Activated naive CD4-positive, alpha-beta T cell treated with anti-CD3 and anti-CD28 coated beads for 36 hours (primary cell): Measurements from ENCODE around the gene PROSER3. TPM values are rescaled to one million over a fixed set of nuclear protein-coding genes. Genes with fewer than 3 reads are reported as not detected.

Experiments
- CTCF ChIA-PET: fragments of 350-600 bp; sonication (Branson Sonifier 250); formaldehyde crosslinking; loops from one replicate; lab custom pipeline; 2021; ENCODE audit warnings: antibody characterized with exemption; lab: Charles Lee
- DNase-seq: peaks from one replicate; pipeline ENCODE4 v3.0.0-alpha.2; 2020
- H3K27ac Mint-ChIP-seq: one replicate; pipeline ENCODE4 v1.8.0; 2021; ENCODE audit warnings: mild to moderate bottlenecking, mixed read lengths
- H3K27me3 Mint-ChIP-seq: one replicate; pipeline ENCODE4 v1.8.0; 2021; ENCODE audit warnings: low read depth, mixed read lengths
- H3K36me3 Mint-ChIP-seq: one replicate; pipeline ENCODE4 v1.8.0; 2021; ENCODE audit warnings: low read depth, mixed read lengths
- H3K4me1 Mint-ChIP-seq: one replicate; pipeline ENCODE4 v1.8.0; 2021; ENCODE audit warnings: low read depth, mixed read lengths
- H3K4me3 Mint-ChIP-seq: one replicate; pipeline ENCODE4 v1.8.0; 2021; ENCODE audit warnings: mild to moderate bottlenecking, moderate library complexity, mixed read lengths
- H3K9me3 Mint-ChIP-seq: one replicate; pipeline ENCODE4 v1.8.0; 2021; ENCODE audit warnings: mixed read lengths
- intact Hi-C: fragments of 100-400 bp; cut with micrococcal nuclease; formaldehyde crosslinking; loops from one replicate; pipeline ENCODE4 v1.15.1; 2023
- total RNA-seq, 2 experiments: library from RNA; stranded (reverse); gene quantifications; one replicate each; pipeline ENCODE4 v1.2.3, GENCODE V29; 2021

The PROSER3 gene
- total RNA-seq, 2 experiments from 2014 or later: 45.3 to 47.4 TPM

GRCh38 chr19:35742121-35742724 lies 15.8 kb upstream of the PROSER3 start, which contains the start of gene IGFLR1:
Gene IGFLR1, minus strand, starts transcription at chr19:35742452. Its CDS starts 1,272 bp downstream, at chr19:35741180.
- DNase-seq: peak; percentile 93
- H3K27ac Mint-ChIP-seq: peak within 1 kb of the TSS; percentile 99
- intact Hi-C loops: loop anchor here (10.0 kb wide), 1 partner anchor 403 kb away; the partner anchor contains the start of gene CAPNS1
- no peaks in the 10 kb centered on the region for H3K9me3 Mint-ChIP-seq
- H3K27me3 Mint-ChIP-seq: no peaks in the 10 kb centered on the region
- peaks cover 24% of the 10 kb centered on the region for H3K36me3 Mint-ChIP-seq
- peaks cover 48% of the 10 kb centered on the region for H3K4me1 Mint-ChIP-seq
- CTCF ChIA-PET: interaction anchor here (1.1 kb wide), 1 partner anchor 15 kb away, joined by 4 read pairs; the partner anchor contains the start of gene PROSER3
- H3K4me3 Mint-ChIP-seq: peak within 1 kb of the TSS; percentile 89

GRCh38 chr19:35743640-35744429 lies 14.1 kb upstream of the PROSER3 start:
- Mint-ChIP-seq H3K4me3 (peak overlapping the region; percentile 96), H3K27ac (peak overlapping the region; percentile 99), H3K36me3 (peaks cover 17% of the 10 kb centered on the region), H3K27me3 (no peaks in the 10 kb centered on the region), H3K9me3 (no peaks in the 10 kb centered on the region), H3K4me1 (peaks cover 55% of the 10 kb centered on the region)
- CTCF ChIA-PET: interaction anchor here (0.6 to 1.7 kb wide), 2 partner anchors 49 to 188 kb away, joined by 3 to 6 read pairs; no protein-coding TSS in a partner anchor
- intact Hi-C loops: loop anchor here (2.0 to 10.0 kb wide), 3 partner anchors 31 to 401 kb away; partner anchors contain the start of genes ARHGAP33 and CAPNS1
- DNase-seq: no peak

- DNase-seq: peak; percentile 97
- CTCF ChIA-PET: interaction anchor here (0.6 to 1.7 kb wide), 3 partner anchors 50 to 187 kb away, joined by 3 to 6 read pairs (median 4); no protein-coding TSS in a partner anchor
- Mint-ChIP-seq H3K36me3 (peaks cover 17% of the 10 kb centered on the region), H3K4me3 (peak overlapping the region; percentile 96), H3K9me3 (no peaks in the 10 kb centered on the region), H3K27me3 (no peaks in the 10 kb centered on the region), H3K4me1 (peaks cover 56% of the 10 kb centered on the region), H3K27ac (peak overlapping the region; percentile 99)
- intact Hi-C loops: loop anchor here (1.0 to 10.0 kb wide), 9 partner anchors 27 to 743 kb away; partner anchors contain the start of genes ALKBH6, ARHGAP33, CAPNS1 and NFKBID
Observed at GRCh38 chr19:35744430-35745327, 13.3 kb upstream of the PROSER3 start.

GRCh38 chr19:35745328-35746086 lies 12.5 kb upstream of the PROSER3 start, which contains the start of the genes PSENEN and U2AF1L4:
Gene PSENEN, plus strand, starts transcription at chr19:35745651. Its CDS starts 280 bp downstream, at chr19:35745931.
Gene U2AF1L4, minus strand, starts transcription at chr19:35745418. Its CDS starts 27 bp downstream, at chr19:35745391.
- peak within 1 kb of the TSS; percentile 96 for H3K4me3 Mint-ChIP-seq

GRCh38 chr19:35746087-35746462 lies 11.9 kb upstream of the PROSER3 start:
- peaks cover 58% of the 10 kb centered on the region for H3K4me1 Mint-ChIP-seq
- H3K4me3 Mint-ChIP-seq: peak overlapping the region; percentile 96
- no peaks in the 10 kb centered on the region for H3K9me3 Mint-ChIP-seq
- peaks cover 12% of the 10 kb centered on the region for H3K36me3 Mint-ChIP-seq
- no peak for DNase-seq
- no peaks in the 10 kb centered on the region for H3K27me3 Mint-ChIP-seq
- CTCF ChIA-PET: interaction anchor here (1.1 kb wide), 1 partner anchor 52 kb away, joined by 4 read pairs; no protein-coding TSS in a partner anchor
- peak overlapping the region; percentile 99 for H3K27ac Mint-ChIP-seq
- intact Hi-C loops: loop anchor here (5.0 to 10.0 kb wide), 2 partner anchors 399 to 741 kb away; partner anchors contain the start of genes CAPNS1 and ZNF566

More at GRCh38 chr19:35745328-35746086, 12.5 kb upstream of the PROSER3 start, which contains the start of the genes PSENEN and U2AF1L4:
- Mint-ChIP-seq H3K4me1 (peaks cover 58% of the 10 kb centered on the region), H3K27me3 (no peaks in the 10 kb centered on the region), H3K9me3 (no peaks in the 10 kb centered on the region), H3K27ac (peak within 1 kb of the TSS; percentile 99), H3K36me3 (peaks cover 17% of the 10 kb centered on the region)
- peak; percentile 97 for DNase-seq
- intact Hi-C loops: loop anchor here (1.0 to 10.0 kb wide), 9 partner anchors 28 to 742 kb away; partner anchors contain the start of genes ALKBH6, ARHGAP33, CAPNS1 and NFKBID
- CTCF ChIA-PET: interaction anchor here (1.1 kb wide), 1 partner anchor 51 kb away, joined by 4 read pairs; no protein-coding TSS in a partner anchor

- H3K4me1 Mint-ChIP-seq: peaks cover 58% of the 10 kb centered on the region
- H3K4me3 Mint-ChIP-seq: peak overlapping the region; percentile 96
- H3K27ac Mint-ChIP-seq: peak overlapping the region; percentile 99
- intact Hi-C loops: loop anchor here (5.0 to 10.0 kb wide), 2 partner anchors 398 to 741 kb away; partner anchors contain the start of genes CAPNS1 and ZNF566
- H3K36me3 Mint-ChIP-seq: peaks cover 12% of the 10 kb centered on the region
- no peaks in the 10 kb centered on the region for H3K9me3 Mint-ChIP-seq
- CTCF ChIA-PET: no interaction called here
- no peaks in the 10 kb centered on the region for H3K27me3 Mint-ChIP-seq
- no peak for DNase-seq
Observed at GRCh38 chr19:35746531-35746930, 11.4 kb upstream of the PROSER3 start.

- H3K4me3 Mint-ChIP-seq: peak within 1 kb of the TSS; percentile 98
- H3K36me3 Mint-ChIP-seq: no peaks in the 10 kb centered on the region
- intact Hi-C loops: loop anchor here (1.0 to 10.0 kb wide), 7 partner anchors 10 to 739 kb away; partner anchors contain the start of genes ARHGAP33, CAPNS1, HAUS5 and PROSER3
- H3K27me3 Mint-ChIP-seq: no peaks in the 10 kb centered on the region
- no peaks in the 10 kb centered on the region for H3K9me3 Mint-ChIP-seq
- CTCF ChIA-PET: interaction anchor here (0.9 to 1.7 kb wide), 5 partner anchors 9 to 71 kb away, joined by 3 to 9 read pairs (median 4); partner anchors contain the start of genes HSPB6 and PROSER3
- H3K4me1 Mint-ChIP-seq: peaks cover 44% of the 10 kb centered on the region
- H3K27ac Mint-ChIP-seq: peak within 1 kb of the TSS; percentile 92
- DNase-seq: peak; percentile 100
Observed at GRCh38 chr19:35748106-35749020, 9.6 kb upstream of the PROSER3 start, which contains the start of gene LIN37. Gene LIN37, plus strand, starts transcription at chr19:35748576. Its CDS starts 149 bp downstream, at chr19:35748725.

GRCh38 chr19:35750167-35750566 lies 7.8 kb upstream of the PROSER3 start:
- Mint-ChIP-seq H3K27ac (no peak overlapping the region), H3K4me1 (peaks cover 33% of the 10 kb centered on the region), H3K9me3 (no peaks in the 10 kb centered on the region), H3K4me3 (peak overlapping the region; percentile 98), H3K36me3 (peaks cover 9% of the 10 kb centered on the region), H3K27me3 (no peaks in the 10 kb centered on the region)
- CTCF ChIA-PET: no interaction called here
- intact Hi-C loops: no loop called here
- DNase-seq: no peak

- Mint-ChIP-seq H3K27ac (no peak overlapping the region), H3K36me3 (peaks cover 13% of the 10 kb centered on the region), H3K4me3 (no peak overlapping the region), H3K4me1 (peaks cover 27% of the 10 kb centered on the region), H3K9me3 (no peaks in the 10 kb centered on the region), H3K27me3 (peaks cover 8% of the 10 kb centered on the region)
- intact Hi-C loops: no loop called here
- no peak for DNase-seq
- CTCF ChIA-PET: interaction anchor here (0.6 kb wide), 1 partner anchor 853 kb away, joined by 3 read pairs; the partner anchor contains the start of gene ZNF382
Observed at GRCh38 chr19:35751839-35752745, 5.9 kb upstream of the PROSER3 start.
